Lower leg skin (tissue), 3 donors: ENCODE measurements around the gene HELT.

ENCODE experiments used
- POLR2A ChIP-seq, 2 donors: fragments of 450-650 bp; IDR thresholded peaks; one replicate each; pipeline ENCODE4 v1.6.1; 2016 to 2017; ENCODE audit warnings: antibody characterized with exemption in 2 of 2, mild to moderate bottlenecking in 1 of 2, moderate library complexity in 1 of 2
- TF ChIP-seq, protein P1 (sequence below), 3 donors: fragments of 450-650 bp; IDR thresholded peaks; one replicate each; pipeline ENCODE4 v1.5.1; 2016; ENCODE audit warnings: antibody characterized with exemption in 3 of 3, mild to moderate bottlenecking in 3 of 3, moderate library complexity in 2 of 3

- TF ChIP-seq, protein P1, sequence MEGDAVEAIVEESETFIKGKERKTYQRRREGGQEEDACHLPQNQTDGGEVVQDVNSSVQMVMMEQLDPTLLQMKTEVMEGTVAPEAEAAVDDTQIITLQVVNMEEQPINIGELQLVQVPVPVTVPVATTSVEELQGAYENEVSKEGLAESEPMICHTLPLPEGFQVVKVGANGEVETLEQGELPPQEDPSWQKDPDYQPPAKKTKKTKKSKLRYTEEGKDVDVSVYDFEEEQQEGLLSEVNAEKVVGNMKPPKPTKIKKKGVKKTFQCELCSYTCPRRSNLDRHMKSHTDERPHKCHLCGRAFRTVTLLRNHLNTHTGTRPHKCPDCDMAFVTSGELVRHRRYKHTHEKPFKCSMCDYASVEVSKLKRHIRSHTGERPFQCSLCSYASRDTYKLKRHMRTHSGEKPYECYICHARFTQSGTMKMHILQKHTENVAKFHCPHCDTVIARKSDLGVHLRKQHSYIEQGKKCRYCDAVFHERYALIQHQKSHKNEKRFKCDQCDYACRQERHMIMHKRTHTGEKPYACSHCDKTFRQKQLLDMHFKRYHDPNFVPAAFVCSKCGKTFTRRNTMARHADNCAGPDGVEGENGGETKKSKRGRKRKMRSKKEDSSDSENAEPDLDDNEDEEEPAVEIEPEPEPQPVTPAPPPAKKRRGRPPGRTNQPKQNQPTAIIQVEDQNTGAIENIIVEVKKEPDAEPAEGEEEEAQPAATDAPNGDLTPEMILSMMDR (IDR thresholded peaks at IDR 0.05): no peak
- TF ChIP-seq POLR2A (IDR thresholded peaks at IDR 0.05): no peak
Observed at GRCh38 chr4:185003596-185004351, 14.5 kb upstream of the HELT start.
